ENCODE results near the gene SPATA21. TPM values are rescaled to one million over a fixed set of nuclear protein-coding genes. Genes with fewer than 3 reads are reported as not detected.
"Not testable (repeated sequence)": the region's sequence is repeated elsewhere in the genome, so short reads cannot be mapped to it uniquely, and the experiment has no call there.

Gene SPATA21, protein sequence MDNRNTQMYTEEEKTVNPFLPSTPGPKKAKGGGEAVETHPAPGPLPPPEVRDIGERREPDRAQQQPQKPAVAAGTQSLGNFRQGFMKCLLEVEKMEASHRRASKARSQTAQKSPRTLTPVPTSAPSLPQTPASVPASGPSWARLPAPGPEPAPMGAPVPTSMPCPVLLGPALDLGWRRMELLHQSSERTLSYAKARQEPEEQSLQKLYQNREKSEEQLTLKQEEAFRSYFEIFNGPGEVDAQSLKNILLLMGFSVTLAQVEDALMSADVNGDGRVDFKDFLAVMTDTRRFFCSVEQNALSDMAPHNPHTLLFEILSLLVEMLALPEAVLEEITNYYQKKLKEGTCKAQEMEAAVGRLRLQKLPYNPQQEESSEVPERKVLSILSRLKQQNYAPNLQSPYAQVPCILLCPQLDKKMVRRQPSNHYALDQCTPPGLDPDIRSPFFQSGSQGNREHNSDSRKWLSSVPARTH
- under 1 TPM in 3 of 12 donors, not detected in 9; 0.09 to 0.27 (median 0.27) TPM for polyA plus RNA-seq (ENCODE audit: insufficient read length in 12 of 12)
- long read RNA-seq, donor 1 = 0 reads
- long read RNA-seq, donor 2 = 0 reads
- long read RNA-seq, donor 3 = 0 reads
- long read RNA-seq, donor 4, partial matches to known transcripts = 10 of 10 reads
- long read RNA-seq, donor 4, other reads (novel, unspliced or antisense) = 0 of 10 reads
- long read RNA-seq, donor 5, partial matches to known transcripts = 128 of 325 reads
- long read RNA-seq, donor 5, other reads (novel, unspliced or antisense) = 197 of 325 reads
- long read RNA-seq, donor 6 = 0 reads
- long read RNA-seq, donor 7, partial matches to known transcripts = 37 of 37 reads
- long read RNA-seq, donor 7, other reads (novel, unspliced or antisense) = 0 of 37 reads
- long read RNA-seq, donor 8 = 0 reads
- long read RNA-seq, donor 9 = 0 reads
- long read RNA-seq, donor 10 = 0 reads
- long read RNA-seq, donor 11 = 0 reads

DNA sequence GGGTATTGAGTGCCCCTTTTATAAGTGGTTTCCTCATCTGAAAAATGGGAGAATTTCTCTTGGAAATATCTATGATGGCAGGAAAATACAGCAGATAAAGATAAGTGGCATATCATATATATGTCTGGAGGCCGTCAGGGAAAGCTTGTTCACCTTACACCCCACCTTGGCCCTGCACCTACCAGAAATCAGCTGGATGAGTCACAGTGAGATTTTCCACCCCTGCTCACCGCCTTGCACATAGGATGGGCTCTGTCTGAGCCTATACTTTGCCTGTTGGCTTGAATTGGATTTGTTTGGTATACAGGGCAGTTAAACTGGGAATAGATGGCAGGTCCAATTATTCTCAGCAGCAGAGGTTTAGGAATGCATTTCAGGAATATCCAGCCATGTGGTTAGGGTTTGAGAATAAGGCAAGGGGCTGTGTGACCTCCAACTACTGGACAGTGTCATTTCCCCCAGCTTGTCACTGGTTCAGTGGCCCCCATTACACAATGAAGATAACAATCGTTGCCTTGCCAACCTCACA lies at the start of gene SPATA21:
Gene SPATA21 (minus strand): TSS at position 479 of the 529 bp plus-strand sequence. CDS start 6,053 bp downstream, outside the sequence.
- no peak for DNase-seq

DNA sequence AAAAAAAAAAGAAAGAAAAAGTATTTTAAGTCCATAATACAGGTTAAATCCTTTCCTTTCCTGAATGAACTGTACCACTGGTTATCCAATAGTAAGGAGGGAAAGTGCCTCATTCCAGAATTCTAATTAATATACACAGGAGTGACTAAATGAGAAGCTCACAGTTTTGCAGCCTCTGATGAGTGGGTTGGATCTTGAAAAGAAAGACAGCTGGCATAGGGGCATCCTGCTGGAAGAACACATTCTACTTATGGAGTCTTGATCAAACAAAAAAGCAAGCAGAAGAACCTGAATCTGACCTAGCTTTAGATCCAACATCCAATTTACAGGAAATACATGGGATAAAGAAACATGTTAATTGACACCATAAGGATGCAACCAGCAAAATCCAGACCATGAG lies 49.8 kb upstream of the SPATA21 start:
- not testable (repeated sequence) for DNase-seq

DNA sequence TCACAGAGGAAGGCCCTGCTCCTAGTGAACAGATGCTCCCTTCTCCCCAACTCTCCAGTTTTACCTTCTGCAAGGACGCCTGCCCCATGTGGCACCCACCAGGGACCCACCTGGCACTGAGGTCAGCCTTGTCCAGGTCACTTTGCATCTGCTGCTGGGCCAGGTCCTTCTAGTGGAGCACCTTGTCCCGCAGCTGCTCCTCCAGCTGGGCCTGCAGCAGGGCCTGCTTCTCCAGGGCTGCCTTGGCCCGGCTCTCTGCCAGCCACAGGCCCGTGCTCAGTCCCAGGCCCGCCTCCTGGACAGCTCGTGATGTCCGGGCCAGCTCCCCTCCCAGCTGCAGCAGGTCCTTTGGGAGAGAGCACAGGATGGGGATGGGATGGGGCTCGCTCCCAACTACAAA lies 49.1 kb upstream of the SPATA21 start:
- not testable (repeated sequence) for DNase-seq

DNA sequence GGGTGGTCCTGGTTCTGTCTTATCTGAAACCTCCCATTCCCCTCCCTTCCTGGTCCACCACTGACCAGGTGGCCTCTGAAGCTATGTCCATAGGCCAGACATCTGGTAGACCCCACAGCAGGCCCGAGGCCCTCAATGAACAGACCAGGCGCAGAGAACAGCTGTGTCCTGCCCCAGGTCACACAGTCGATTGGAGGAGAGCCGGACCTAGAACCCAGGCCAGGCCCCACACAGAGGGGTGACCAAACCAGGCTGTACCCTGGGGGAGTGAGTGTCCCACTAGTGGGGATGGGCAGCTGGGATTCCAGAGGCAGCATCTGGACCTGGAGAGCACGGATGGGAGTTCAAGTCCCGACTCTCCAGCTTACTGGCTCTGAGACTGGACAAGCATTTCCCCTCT lies 47.7 kb upstream of the SPATA21 start:
- DNase-seq = no peak

DNA sequence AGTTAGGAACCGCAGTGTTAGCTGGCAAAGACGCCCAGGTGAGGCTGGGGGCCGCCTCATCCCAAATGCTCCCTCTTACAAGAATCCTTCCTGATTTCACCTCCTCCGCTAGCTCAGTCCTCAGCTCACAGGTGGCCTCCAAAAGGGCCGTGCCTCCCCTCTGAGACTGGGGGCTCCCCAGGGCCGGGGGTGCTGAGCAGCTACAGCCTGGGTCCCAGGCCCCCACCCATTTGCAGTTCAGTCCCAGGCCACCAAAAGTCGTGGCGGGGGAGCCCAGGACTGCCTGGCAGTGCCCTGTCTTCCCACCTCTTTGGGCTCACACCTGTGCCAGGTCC lies 47.2 kb upstream of the SPATA21 start:
- no peak for DNase-seq

DNA sequence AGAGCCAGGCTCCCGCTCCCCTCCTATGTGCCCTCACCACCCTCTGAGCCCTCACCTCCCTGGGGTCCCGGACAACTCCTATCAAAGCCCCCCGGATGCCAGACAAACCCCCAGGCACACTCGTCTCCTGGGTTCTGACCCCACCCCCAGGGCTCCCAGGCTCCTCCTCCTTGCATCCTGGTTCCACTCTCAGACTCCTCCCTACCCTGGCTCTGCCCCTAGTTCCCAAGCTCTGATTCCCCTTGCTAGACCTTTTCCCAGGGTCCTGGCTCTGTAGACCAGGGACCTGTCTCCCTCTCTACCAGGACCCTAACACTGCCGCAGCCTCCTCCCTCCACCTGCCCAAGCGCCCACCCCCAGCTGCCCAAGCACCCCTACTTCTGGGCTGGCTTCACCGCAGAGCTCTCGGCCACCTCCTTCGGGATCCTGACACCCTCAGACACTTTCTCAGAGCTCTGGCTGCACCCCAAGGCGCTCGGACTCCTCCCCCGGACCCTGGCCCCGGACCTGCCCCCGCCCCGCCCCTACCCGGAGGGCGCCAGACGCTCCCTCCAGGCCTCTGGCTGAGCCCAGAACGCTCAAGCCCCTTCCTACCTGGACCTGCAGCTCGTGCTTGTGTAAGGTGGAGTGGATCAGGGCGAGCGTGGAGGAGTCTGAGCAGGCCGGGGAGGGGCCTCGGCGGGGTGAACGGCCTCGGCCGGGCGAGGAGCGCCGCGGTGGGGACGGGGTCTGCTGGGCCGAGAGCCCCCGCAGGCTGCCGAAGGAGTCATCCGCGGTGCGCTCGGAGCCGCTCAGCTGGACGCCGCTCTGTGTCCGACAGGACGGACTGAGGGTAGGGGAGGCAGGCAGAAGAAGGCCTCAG lies 46.6 kb upstream of the SPATA21 start:
- not testable (repeated sequence) for DNase-seq

DNA sequence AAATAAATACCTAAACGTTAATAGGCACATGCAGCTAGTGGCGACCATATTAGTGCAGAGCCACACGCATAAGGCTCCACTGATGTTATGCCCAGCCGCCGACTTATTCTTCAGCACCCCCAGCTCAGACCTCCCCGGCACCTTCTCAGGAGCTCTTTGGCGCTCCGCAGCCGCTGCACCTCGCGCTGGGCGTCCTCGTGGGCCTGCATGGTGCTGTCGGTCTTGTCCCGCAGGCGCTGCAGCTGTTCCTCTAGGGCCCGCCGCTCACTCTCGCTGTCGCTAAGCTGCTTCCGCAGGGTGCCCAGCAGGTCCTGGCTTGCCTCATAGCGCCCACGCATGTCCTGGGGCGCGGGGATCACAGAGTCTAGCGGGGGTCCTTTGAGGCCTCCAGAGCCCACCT lies 45.9 kb upstream of the SPATA21 start:
- DNase-seq = not testable (repeated sequence)

DNA sequence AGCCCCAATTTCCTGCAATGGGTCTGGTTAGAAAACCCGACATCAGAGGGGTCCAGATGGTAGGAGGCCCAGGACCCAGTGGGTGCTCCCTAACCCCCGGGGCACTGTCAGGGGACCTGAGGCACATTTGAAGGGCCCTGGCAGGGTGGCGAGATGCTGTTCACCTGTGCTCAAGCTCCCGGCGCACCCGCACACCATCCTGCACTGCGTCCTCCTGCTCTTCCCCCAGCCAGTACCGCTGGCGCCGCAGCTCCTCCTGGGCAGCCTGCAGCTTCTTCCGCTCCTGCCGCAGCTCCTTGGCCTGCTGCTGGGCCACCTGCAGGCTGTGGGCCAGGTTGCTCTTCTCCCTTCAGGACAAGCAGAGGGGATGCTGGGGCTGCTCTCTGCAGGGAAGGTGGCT lies 40.9 kb upstream of the SPATA21 start:
- no peak for DNase-seq

DNA sequence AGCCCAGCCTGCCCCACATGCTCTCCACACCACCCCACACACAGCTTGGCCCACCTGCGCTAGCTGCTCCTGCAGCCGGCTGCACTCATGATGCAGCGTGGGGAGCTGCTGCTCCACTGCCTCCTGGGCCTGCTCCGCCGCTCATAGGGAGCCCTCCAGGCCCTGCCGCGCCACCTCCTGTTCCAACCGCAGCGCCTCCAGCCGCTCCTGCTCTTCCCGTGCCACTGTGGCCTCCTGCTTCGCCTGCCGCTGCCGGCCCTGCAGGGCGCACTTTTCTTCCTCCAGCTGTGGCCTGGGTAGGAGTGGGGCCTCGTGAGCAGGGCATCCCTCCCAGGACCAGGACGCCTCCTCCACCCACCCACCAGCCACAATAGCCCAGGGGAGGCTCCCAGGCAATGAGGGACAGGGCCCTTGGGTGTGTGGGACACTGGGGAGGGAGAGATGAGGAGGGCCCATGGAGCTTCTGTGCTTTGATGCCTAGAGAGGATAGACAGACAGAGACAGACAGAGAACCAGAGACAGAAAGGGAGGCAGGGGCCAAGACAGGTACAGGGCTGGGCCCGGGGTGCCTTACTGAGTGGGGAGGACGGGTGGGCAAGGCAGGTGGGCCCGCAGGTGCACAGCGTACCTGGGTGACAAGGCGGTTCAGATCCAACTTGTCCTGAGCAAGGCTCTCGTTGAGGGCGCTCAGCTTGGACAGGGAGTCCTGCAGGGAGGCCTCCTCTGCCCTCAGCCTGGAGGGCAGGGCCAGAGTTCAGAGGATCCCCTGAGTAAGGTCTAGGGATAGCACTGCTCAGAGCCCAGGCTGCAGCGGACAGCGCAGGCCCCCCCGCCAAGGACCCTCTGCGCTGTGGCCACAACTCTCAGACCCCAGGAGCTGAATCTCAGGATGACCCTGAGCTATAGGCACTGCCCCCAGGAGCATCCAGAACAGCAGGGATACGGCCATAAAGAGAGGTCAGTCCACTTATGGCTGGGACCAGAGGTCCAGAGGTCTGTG lies 38.8 kb upstream of the SPATA21 start:
- not testable (repeated sequence) for DNase-seq

DNA sequence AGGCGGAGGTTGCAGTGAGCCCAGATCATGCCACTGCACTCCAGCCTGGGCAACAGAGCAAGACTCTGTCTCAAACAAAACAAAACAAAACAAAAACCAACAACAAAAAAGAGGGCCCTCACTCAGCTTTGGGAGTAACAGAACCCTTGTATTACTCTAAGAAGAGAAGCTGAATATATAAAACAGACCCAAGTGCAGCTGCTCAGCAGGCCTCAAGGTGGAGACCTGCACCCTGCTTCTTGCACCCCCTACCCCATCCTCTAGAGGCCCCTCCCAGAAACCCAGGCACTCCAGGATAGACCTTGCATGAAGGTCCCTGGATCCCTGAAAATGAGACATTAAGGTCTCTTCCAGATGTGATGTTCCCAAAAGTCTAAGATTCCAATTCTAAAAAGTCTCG lies 37.7 kb upstream of the SPATA21 start:
- not testable (repeated sequence) for DNase-seq

DNA sequence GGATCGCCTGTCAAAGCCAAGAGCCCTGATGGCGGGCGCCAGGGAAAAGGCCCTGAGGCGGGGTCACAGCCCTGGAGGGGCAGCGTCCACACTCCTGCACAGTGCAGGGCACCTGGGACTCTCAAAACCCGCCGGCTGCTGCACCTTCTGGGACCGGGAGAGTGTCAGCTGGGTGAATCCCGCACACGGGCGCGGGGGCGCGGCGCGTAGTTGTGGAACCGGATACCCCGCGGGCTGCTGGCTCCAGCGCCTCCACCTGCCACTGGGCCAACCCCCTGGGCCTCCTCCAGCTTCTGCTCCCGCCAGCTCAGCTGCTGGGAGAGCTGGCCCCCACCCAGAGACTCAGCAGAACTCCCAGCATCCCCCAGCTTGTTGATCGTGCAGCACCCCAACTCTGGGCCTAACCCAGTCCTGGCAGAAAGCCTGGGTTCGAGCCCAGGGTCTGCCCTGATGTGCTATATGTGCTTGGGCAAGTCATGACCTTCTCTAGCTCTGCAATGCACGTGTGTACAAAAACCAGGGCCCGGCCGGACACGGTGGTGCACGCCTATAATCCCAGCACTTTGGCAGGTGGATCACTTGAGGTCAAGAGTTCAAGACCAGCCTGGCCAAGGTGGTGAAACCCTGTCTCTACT lies 37.1 kb upstream of the SPATA21 start:
- DNase-seq = no peak

DNA sequence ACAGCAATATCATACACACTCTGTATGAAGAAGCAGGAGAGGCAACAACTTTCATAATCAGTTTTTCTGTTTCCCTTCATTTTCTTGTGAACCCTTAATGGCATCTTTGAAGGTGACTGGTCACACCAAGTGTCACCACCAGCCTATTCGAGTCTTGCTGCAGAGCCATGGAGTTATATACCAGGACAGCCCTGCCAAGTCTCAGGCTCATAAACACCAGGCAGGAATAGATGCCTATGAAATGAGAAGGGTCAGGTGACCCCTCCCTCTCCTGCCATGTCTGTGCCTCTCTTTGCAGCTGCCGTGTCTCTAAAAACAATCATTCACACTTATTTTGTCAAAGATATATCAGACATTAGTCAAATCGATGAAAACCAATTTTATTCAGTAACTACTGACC lies 31.3 kb upstream of the SPATA21 start:
- no peak for DNase-seq

DNA sequence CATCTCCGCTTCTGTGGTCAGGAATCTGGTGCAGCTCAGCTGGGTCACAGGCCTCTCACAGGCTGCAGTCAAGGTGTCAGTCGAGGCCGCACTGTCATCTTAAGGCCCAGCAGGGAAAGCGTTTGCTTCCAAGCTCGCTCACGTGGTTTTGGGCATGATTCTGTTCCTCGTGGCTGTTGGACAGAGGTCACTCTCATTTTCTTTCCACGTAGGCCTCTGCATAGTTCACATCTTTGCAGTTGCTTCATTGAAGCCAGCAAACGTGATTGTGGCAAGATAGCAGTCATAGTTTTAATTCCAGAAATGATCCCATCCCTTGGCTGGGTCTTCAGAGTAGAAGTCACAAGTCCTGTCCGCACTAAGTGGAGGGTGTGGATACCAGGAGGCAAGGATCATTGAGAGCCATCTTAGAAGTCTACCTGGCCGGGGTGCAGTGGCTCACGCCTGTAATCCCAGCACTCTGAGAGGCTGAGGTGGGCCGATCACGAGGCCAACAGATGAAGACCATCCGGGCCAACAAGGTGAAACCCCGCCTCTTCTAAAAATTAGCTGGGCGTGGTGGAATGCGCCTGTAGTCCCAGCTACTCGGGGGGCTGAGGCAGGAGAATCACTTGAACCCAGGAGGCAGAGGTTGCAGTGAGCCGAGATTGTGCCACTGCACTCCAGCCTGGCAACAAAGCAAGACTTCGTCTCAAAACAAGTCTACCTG lies 27.8 kb upstream of the SPATA21 start:
- no peak for DNase-seq

DNA sequence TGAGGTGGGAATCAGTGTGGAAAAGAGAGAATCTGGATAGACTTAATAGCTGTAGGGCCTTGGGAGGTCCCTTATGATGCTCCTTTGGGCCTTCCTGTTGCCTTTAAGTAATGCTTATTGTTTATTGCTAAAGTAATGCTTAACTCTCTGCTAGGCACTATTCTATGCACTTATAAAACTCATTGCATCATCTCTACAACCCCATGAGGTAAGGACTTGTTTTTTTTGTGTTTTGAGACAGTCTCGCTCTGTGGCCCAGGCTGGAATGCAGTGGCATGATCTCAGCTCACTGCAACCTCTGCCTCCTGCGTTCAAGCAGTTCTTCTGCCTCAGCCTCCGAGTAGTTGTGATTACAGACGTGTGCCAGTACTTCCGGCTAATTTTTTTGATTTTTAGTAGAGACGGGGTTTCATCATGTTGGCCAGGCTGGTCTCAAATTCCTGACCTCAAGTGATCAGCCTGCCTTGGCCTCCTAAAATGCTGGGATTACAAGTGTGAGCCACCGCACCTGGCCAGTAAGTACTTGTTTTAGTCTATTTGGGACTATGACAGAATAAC lies 25.6 kb upstream of the SPATA21 start:
- no peak for DNase-seq

DNA sequence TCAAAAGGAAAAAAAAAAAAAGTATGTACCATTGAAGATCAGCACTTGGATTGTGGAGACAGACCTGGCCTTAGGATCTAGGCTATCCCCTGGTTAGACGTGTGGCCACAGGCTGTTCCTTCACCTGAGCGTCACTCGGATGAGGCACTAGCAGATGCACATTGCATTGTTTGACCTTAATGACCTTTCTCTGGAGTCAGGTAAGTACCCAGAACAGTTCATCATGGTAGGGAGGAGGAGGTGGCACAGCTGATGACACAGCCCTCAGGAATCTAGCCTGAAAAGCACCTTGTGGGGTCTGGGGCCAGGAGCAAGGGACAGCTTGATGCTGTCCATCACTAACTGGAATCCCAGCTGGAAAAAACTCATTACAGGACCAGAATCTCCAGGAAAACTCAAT lies 24.5 kb upstream of the SPATA21 start:
- DNase-seq = no peak

DNA sequence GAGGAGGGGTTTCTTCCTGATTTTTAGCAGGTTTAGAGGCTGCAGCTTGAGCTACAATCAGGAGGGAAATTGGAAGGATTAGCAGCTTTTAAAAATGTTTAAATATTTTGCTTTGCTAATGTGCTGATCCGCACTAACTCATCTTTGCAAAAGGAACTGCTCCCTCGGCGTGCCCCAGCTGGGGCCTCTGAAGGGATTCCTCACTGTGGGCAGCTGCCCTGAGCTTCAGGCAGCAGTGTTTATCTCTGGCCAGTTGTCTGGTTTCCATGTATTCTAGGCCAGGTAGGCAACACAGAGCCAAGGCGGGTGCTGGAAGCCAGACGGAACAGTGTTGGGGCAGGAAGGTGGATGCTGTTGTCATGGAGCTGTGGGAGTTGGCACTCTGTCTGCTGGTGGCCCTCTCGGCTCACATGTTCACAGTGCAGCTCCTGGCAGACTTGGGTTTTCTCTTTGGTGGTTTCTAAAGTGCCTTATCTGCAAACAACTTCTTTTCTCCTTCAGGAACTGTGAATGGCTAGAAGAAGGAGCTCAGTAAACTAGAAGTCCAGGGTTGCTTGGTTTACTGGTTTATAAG lies 22.2 kb upstream of the SPATA21 start:
- DNase-seq = no peak

DNA sequence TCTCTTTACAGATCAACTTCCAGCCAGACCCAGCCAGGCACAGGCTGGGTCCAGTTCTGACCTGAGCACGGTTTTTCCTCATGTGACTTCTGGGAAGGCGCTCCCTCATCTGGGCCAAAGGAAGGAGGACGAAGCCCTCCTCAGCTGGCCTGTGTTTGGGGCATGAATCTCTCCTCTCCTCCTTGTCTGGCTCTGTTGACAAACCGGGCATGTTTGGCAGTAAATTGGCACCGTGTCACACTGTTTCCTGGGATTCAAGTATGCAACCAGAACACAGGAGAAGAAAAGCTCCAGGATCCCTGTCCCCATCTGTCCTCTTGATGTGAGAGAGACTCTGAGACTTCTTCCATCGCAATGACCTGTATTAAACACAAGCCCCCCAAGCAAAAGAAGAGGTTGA lies 21.6 kb upstream of the SPATA21 start:
- no peak for DNase-seq

DNA sequence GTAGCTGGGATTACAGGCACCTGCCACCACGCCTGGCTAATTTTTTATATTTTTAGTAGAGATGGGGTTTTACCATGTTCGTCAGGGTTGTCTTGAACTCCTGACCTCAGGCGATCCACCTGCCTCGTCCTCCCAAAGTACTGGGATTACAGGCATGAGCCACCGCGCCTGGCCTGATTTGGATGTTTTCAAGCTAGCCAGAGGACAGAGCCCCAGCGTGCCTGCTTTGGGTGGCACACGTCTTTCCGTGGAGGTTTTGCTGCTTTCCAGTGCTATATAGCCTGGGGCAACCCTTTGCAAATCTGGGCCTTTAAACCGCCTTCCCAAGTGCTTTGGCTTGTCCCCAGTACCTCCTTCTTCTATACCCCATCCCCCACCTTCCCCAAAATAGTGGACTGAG lies 18.9 kb upstream of the SPATA21 start:
- not testable (repeated sequence) for DNase-seq
